OCI-LY7 (cell line): ENCODE data around the gene FLRT1. TPM values are rescaled to one million over a fixed set of nuclear protein-coding genes. Genes with fewer than 3 reads are reported as not detected.

Experiments used
- BruUV-seq: library from RNA; stranded (reverse); fragments of 400-500 nt; replicated peaks from 2 replicates; lab custom pipeline; 2021; lab: Mats Ljungman, UMichigan
- CTCF ChIA-PET: fragments of 300-600 bp; sonication (Branson Sonifier 250); formaldehyde crosslinking; loops from one replicate; lab custom pipeline; 2022; ENCODE audit warnings: antibody characterized with exemption; ENCODE audit not compliant: unreplicated experiment; lab: Charles Lee
- POLR2A ChIA-PET: fragments of 300-600 bp; sonication (Branson Sonifier 250); formaldehyde crosslinking; loops from one replicate; lab custom pipeline; 2022; ENCODE audit warnings: antibody characterized with exemption; lab: Charles Lee
- DNase-seq: peaks from one replicate; pipeline ENCODE4 v3.0.0-alpha.2; 2015; ENCODE audit warnings: low spot score
- H2AFZ ChIP-seq: fragments of 200-600 bp; sonication (generic), shearing (Covaris generic); 2 replicates; pipeline ENCODE4 v1.6.1; 2014; ENCODE audit warnings: mild to moderate bottlenecking, antibody characterized with exemption, low read length, moderate library complexity
- H3K27ac ChIP-seq: fragments of 200-600 bp; sonication (generic); 2 replicates; pipeline ENCODE4 v1.5.1; 2014; ENCODE audit warnings: mixed run types, low read depth, mild to moderate bottlenecking, moderate library complexity, low read length, inconsistent platforms; ENCODE audit not compliant: poor library complexity, severe bottlenecking
- H3K36me3 ChIP-seq: fragments of 200-600 bp; sonication (generic); 2 replicates; pipeline ENCODE4 v1.6.1; 2014; ENCODE audit warnings: mild to moderate bottlenecking, antibody characterized with exemption, low read length, moderate library complexity, mixed read lengths; ENCODE audit not compliant: insufficient read depth
- H3K4me1 ChIP-seq: fragments of 200-600 bp; sonication (generic); 2 replicates; pipeline ENCODE4 v1.5.1; 2014; ENCODE audit warnings: mild to moderate bottlenecking, low read length; ENCODE audit not compliant: insufficient read depth, poor library complexity, severe bottlenecking
- H3K4me2 ChIP-seq: fragments of 200-600 bp; sonication (generic); 2 replicates; pipeline ENCODE4 v1.6.1; 2014; ENCODE audit warnings: mild to moderate bottlenecking, low read length
- H3K4me3 ChIP-seq: fragments of 200-600 bp; sonication (generic); 2 replicates; pipeline ENCODE4 v1.5.1; 2014; ENCODE audit warnings: mild to moderate bottlenecking, low read depth, low read length; ENCODE audit not compliant: poor library complexity, severe bottlenecking
- H3K79me2 ChIP-seq: fragments of 200-600 bp; sonication (generic); 2 replicates; pipeline ENCODE4 v1.6.1; 2016; ENCODE audit warnings: low read depth, mild to moderate bottlenecking, low read length, moderate library complexity, mixed read lengths; ENCODE audit not compliant: insufficient read depth
- H3K9me2 ChIP-seq: fragments of 200-600 bp; sonication (generic); 2 replicates; pipeline ENCODE4 v1.6.1; 2016; ENCODE audit warnings: mild to moderate bottlenecking, low read length, mixed read lengths; ENCODE audit not compliant: insufficient read depth
- H3K9me3 ChIP-seq: fragments of 200-600 bp; sonication (generic); 2 replicates; pipeline ENCODE4 v1.6.1; 2014; ENCODE audit warnings: mild to moderate bottlenecking, mixed run types, low read length, mixed read lengths
- H4K20me1 ChIP-seq: fragments of 200-600 bp; sonication (generic); 2 replicates; pipeline ENCODE4 v1.6.1; 2014; ENCODE audit warnings: mild to moderate bottlenecking, antibody characterized with exemption, low read length, moderate library complexity, mixed read lengths; ENCODE audit not compliant: insufficient read depth
- CTCF ChIP-seq: fragments of 200-600 bp; sonication (generic); conservative IDR thresholded peaks from 2 replicates; pipeline ENCODE4 v1.5.1; 2014; ENCODE audit warnings: mild to moderate bottlenecking, antibody characterized with exemption, low read length, moderate library complexity, mixed read lengths
- EZH2phosphoT487 ChIP-seq: fragments of 200-600 bp; sonication (generic); IDR thresholded peaks from 2 replicates; pipeline ENCODE4 v1.6.1; 2018; ENCODE audit warnings: low read depth, borderline replicate concordance, mild to moderate bottlenecking, mixed run types, antibody characterized with exemption, low read length, moderate library complexity, mixed read lengths
- intact Hi-C: fragments of 100-400 bp; cut with micrococcal nuclease; formaldehyde crosslinking; loops from one replicate; pipeline ENCODE4 v1.10.0; 2022; ENCODE audit not compliant: unreplicated experiment
- total RNA-seq, 2 experiments: library from RNA; depleted of rRNA in 1 of 2; stranded (reverse); fragments of >200 nt in 1 of 2; shearing (Covaris generic) in 1 of 2; gene quantifications; 2 replicates each; pipeline ENCODE4 v1.2.3, GENCODE V29; 2014 to 2022

Gene FLRT1
- total RNA-seq, 2 experiments from 2014 or later, result not detected

DNA sequence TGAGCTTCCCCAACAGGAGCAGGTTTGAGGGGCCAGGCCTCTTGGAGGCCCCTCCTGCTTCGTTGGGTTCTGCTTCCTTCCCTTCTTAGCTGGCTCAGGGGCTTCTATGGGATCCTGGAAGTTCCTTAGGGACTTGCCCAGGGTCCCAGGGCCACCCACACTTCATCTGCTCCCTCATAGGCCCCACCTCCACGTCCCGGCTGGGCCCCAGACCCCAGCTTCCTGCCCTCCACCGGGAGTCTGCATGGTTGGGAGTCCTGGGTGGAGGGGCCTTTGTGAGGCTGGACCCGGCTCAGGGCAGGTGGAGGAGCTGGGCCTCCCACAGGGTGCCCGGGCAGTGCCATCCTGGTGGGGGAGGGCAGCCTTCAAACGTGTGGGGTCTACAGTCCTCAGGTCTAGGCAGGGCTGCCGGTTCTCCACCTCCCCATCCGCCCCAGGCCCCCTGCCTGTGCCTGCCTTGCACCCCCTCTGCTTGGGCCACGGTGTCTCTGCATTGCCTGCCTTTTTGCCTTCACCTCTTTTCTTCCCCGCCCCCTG lies 37.9 kb upstream of the FLRT1 start:
- no TSS peak for BruUV-seq
- H2AFZ ChIP-seq, result no peak overlapping the region
- CTCF ChIA-PET, result no interaction called here
- no peak overlapping the region for H3K4me2 ChIP-seq
- no peaks in the 10 kb centered on the region for H3K9me3 ChIP-seq
- peaks cover 64% of the 10 kb centered on the region for H3K36me3 ChIP-seq
- DNase-seq, result no peak
- H3K79me2 ChIP-seq, result no peaks in the 10 kb centered on the region
- no peak overlapping the region for H3K27ac ChIP-seq
- intact Hi-C loops, result no loop called here
- peaks cover 9% of the 10 kb centered on the region for H3K4me1 ChIP-seq
- no peak overlapping the region for H3K4me3 ChIP-seq
- no peaks in the 10 kb centered on the region for H3K9me2 ChIP-seq
- TF ChIP-seq EZH2phosphoT487 (no peak), CTCF (no peak)
- H4K20me1 ChIP-seq, result no peaks in the 10 kb centered on the region
- POLR2A ChIA-PET, result no interaction called here

- no peak overlapping the region for H2AFZ ChIP-seq
- H3K4me1 ChIP-seq, result peaks cover 9% of the 10 kb centered on the region
- ChIA-PET CTCF (no interaction called here), POLR2A (no interaction called here)
- no peak for TF ChIP-seq EZH2phosphoT487
- no peak for TF ChIP-seq CTCF
- no peak overlapping the region for H3K4me2 ChIP-seq
- DNase-seq, result no peak
- no peaks in the 10 kb centered on the region for H3K9me2 ChIP-seq
- H4K20me1 ChIP-seq, result no peaks in the 10 kb centered on the region
- intact Hi-C loops, result no loop called here
- no peak overlapping the region for H3K27ac ChIP-seq
- peaks cover 56% of the 10 kb centered on the region for H3K36me3 ChIP-seq
- no peaks in the 10 kb centered on the region for H3K9me3 ChIP-seq
- no peak overlapping the region for H3K4me3 ChIP-seq
- no peaks in the 10 kb centered on the region for H3K79me2 ChIP-seq
- no TSS peak for BruUV-seq
Observed at GRCh38 chr11:63998558-63999348, 37.0 kb upstream of the FLRT1 start.
